HG02571 (cell line): ENCODE data around the gene PCDHGB7.
"Not testable (repeated sequence)": the region's sequence is repeated elsewhere in the genome, so short reads cannot be mapped to it uniquely, and the experiment has no call there.

Experiments used
- ATAC-seq: cut with Tn5 transposase; IDR thresholded peaks from one replicate; pipeline ENCODE4 v1.9.1; 2021; ENCODE audit warnings: mild to moderate bottlenecking, moderate library complexity; ENCODE audit not compliant: unreplicated experiment

PCDHGB7 gene

DNA sequence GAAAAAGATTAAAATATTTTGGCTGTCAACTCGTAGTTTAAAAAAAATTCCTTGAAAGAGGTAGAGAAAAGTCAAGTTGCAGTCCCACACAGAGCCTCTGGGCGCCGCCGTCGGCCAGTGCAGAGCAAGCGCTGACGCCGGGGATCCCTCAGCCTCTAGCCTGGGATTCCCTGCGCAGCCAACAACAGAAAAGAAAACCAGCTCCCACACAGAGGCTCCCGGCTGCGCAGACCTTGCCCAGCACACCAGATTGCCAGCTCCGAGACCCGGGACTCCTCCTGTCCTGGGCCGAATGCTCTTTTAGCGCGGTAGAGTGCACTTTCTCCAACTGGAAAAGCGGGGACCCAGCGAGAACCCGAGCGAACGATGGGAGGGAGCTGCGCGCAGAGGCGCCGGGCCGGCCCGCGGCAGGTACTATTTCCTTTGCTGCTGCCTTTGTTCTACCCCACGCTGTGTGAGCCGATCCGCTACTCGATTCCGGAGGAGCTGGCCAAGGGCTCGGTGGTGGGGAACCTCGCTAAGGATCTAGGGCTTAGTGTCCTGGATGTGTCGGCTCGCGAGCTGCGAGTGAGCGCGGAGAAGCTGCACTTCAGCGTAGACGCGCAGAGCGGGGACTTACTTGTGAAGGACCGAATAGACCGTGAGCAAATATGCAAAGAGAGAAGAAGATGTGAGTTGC lies at the start of gene PCDHGB7:
TSS of gene PCDHGB7 (plus strand) at position 184 of the 679 bp plus-strand sequence. CDS start at position 367, 183 bp downstream.
- peak; percentile 75 for ATAC-seq

DNA sequence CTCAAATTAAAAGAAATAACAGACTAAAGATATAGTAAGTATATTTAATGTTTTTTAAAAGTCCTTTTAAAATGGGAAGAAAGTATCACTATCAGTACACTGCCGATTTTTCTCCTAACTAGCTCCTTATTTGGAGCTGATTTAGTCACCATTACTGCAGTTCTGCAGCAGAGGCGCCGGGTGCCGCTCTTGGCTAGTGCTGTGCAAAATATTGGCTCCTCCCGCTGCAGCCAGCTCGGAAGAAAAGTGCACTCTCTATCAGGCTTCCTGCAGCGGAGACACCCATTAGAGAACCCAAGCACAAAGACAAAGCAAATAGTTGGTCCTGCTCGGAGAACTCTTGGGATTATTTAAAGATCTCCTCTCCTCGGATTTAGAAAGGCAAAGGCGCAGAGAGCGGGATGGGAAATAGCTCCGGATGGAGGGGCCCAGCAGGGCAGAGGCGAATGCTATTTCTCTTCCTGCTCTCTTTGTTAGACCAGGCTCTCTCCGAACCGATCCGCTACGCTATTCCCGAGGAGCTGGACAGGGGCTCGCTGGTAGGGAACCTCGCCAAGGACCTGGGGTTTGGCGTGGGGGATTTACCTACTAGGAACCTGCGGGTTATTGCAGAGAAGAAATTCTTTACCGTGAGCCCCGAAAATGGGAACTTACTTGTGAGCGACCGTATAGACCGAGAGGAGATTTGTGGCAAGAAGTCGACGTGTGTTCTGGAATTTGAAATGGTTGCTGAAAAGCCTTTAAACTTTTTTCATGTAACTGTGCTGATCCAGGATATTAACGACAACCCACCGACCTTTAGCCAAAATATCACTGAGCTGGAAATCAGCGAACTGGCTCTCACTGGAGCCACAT lies 47.3 kb upstream of the PCDHGB7 start, which contains the start of gene PCDHGB3:
TSS of gene PCDHGB3 (plus strand) at position 249 of the 855 bp plus-strand sequence. CDS start at position 402, 153 bp downstream.
- no peak for ATAC-seq

GRCh38 chr5:141371572-141372475 lies 45.7 kb upstream of the PCDHGB7 start:
- ATAC-seq: no peak

DNA sequence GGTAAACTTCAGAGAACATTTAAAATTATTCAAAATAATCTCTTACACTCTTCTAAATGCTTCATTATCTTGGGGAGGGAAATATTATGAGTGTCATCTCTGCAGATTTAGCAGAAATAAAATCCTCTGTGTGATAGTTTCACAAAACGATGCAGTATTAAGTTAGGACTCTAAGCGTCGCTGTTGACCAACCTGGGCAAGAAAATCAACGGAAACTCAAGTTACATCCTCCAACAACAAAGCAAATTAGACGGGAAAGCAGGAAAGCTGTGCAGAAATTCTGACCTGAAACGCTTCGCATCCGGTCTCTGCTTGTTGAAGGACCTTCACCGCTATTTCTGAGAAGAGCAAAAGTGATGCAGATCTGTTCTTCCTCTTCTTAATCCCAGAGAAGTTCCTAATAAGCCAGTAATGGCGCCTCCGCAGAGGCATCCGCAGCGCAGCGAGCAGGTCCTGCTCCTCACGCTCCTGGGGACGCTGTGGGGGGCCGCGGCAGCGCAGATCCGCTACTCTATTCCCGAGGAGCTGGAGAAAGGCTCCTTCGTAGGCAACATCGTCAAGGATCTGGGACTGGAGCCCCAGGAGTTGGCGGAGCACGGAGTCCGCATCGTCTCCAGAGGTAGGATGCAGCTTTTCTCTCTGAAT lies 43.7 kb upstream of the PCDHGB7 start, which contains the start of gene PCDHGA6:
TSS of gene PCDHGA6 (plus strand) at position 219 of the 645 bp plus-strand sequence. CDS start at position 412, 193 bp downstream.
- ATAC-seq: no peak

- ATAC-seq: no peak
These were observed 42.9 kb upstream of the PCDHGB7 start for GRCh38 chr5:141374627-141375026.

GRCh38 chr5:141375444-141376155 lies 41.9 kb upstream of the PCDHGB7 start:
- ATAC-seq: not testable (repeated sequence)

DNA sequence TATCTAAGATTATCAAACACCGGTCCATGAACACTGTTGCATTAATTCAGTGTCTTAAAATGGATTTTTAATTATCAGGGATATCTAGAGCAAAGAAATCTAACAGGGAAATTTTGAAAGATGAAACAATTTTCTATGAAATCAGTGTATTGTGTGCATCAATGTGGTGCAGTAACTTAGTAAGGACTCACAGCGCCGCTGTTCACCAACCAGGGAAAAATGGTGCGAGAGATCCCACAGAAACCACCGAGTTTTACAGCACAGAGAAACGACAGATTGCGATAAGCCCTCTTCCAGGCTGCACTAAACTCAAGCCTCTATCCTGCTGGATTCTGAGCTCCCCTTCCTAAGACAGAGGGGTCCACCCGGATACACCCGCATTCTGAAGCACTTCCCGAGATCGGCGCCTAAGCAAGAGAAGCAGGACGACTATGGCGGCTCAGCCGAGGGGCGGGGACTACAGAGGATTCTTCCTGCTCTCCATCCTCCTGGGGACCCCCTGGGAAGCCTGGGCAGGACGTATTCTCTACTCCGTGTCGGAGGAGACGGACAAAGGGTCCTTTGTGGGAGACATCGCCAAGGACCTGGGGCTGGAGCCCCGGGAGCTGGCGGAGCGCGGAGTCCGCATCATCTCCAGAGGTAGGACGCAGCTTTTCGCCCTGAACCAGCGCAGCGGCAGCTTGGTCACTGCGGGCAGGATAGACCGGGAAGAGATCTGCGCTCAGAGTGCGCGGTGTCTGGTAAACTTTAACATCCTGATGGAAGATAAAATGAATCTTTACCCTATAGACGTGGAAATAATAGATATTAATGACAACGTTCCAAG lies 34.8 kb upstream of the PCDHGB7 start, which contains the start of gene PCDHGA7:
TSS of gene PCDHGA7 (plus strand) at position 274 of the 826 bp plus-strand sequence. CDS start at position 432, 158 bp downstream.
- no peak for ATAC-seq

- no peak for ATAC-seq
These were observed 34.1 kb upstream of the PCDHGB7 start for GRCh38 chr5:141383345-141383744.

- ATAC-seq: no peak
These were observed 32.8 kb upstream of the PCDHGB7 start for GRCh38 chr5:141384471-141385267.

- ATAC-seq: peak; percentile 88
These were observed 29.7 kb upstream of the PCDHGB7 start, which contains the start of gene PCDHGB4 for GRCh38 chr5:141387557-141388311. Gene PCDHGB4, plus strand, starts transcription at chr5:141387698. Its CDS starts 187 bp downstream, at chr5:141387885.

DNA sequence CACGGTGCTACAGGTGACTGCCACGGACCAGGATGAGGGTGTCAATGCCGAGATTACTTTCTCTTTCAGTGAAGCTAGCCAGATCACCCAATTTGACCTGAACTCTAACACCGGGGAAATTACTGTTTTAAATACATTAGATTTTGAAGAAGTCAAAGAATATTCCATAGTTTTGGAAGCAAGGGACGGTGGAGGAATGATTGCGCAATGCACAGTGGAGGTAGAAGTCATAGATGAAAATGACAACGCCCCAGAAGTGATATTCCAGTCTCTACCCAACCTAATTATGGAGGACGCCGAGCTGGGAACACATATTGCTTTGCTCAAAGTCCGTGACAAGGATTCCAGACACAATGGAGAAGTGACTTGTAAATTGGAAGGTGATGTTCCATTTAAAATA lies 28.8 kb upstream of the PCDHGB7 start:
- no peak for ATAC-seq

- no peak for ATAC-seq
These were observed 28.1 kb upstream of the PCDHGB7 start for GRCh38 chr5:141389153-141390042.

DNA sequence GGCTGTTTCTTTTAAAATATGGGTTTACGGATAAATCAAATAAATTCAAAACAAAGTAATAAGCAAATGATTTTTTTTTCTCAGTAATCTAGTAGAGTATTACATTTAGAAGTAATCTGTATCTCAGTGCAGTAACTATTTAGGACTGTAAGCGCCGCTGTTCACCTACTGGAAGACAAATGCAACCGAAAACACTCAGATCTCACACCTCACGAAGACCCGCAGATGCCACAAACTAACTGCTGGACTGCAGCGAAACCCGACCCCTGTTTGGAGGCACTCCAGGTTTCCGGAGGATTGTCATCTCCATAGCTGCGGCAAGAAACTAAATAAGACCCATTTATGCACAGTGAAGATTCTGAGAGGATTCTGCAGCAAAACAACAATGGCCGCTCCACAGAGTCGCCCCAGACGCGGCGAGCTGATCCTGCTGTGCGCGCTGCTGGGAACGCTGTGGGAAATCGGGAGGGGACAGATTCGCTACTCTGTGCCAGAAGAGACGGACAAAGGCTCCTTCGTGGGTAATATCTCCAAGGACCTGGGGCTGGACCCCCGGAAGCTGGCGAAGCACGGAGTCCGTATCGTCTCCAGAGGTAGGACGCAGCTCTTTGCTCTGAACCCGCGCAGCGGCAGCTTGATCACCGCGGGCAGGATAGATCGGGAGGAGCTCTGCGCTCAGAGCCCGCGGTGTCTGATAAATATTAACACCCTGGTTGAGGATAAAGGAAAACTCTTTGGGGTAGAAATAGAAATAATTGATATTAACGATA lies 24.9 kb upstream of the PCDHGB7 start, which contains the start of gene PCDHGA8:
TSS of gene PCDHGA8 (plus strand) at position 205 of the 770 bp plus-strand sequence. CDS start at position 386, 181 bp downstream.
- no peak for ATAC-seq

DNA sequence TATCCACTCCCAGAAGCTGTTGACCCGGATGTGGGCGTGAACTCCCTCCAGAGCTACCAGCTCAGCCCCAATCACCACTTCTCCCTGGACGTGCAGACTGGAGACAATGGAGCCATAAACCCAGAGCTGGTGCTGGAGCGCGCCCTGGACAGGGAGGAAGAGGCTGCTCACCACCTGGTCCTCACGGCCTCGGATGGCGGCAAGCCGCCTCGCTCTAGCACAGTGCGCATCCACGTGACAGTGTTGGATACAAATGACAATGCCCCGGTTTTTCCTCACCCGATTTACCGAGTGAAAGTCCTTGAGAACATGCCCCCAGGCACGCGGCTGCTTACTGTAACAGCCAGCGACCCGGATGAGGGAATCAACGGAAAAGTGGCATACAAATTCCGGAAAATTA lies 24.2 kb upstream of the PCDHGB7 start:
- ATAC-seq: no peak
